Smooth muscle cell (in vitro differentiated cells): ENCODE measurements around the gene KCNH8. TPM values are rescaled to one million over a fixed set of nuclear protein-coding genes. Genes with fewer than 3 reads are reported as not detected.

ENCODE experiments used
- DNase-seq: peaks from one replicate; lab custom pipeline; 2025; ENCODE audit not compliant: unreplicated experiment; lab: John Stamatoyannopoulos, UW
- H2AFZ ChIP-seq: fragments of 200-600 bp; sonication (generic); 2 replicates; pipeline ENCODE4 v1.6.0; 2016; ENCODE audit warnings: antibody characterized with exemption, low read depth, mild to moderate bottlenecking
- H3F3A ChIP-seq: fragments of 200-600 bp; sonication (generic); 2 replicates; pipeline ENCODE4 v1.6.0; 2017; ENCODE audit warnings: antibody characterized with exemption, low read depth
- H3K27ac ChIP-seq: fragments of 200-600 bp; sonication (generic); 2 replicates; pipeline ENCODE4 v1.5.1; 2016; ENCODE audit warnings: low read depth, mild to moderate bottlenecking
- H3K27me3 ChIP-seq: fragments of 200-600 bp; sonication (generic); 2 replicates; pipeline ENCODE4 v1.6.1; 2016; ENCODE audit warnings: low read depth, mild to moderate bottlenecking
- H3K36me3 ChIP-seq: fragments of 200-600 bp; sonication (generic); 2 replicates; pipeline ENCODE4 v1.5.1; 2016; ENCODE audit warnings: low read depth
- H3K4me1 ChIP-seq: fragments of 200-600 bp; sonication (generic); 2 replicates; pipeline ENCODE4 v1.5.1; 2016; ENCODE audit warnings: low read depth
- H3K4me2 ChIP-seq: fragments of 200-600 bp; sonication (generic); 2 replicates; pipeline ENCODE4 v1.6.0; 2016; ENCODE audit warnings: mild to moderate bottlenecking
- H3K4me3 ChIP-seq: fragments of 200-600 bp; sonication (generic); 2 replicates; pipeline ENCODE4 v1.5.1; 2016; ENCODE audit warnings: mild to moderate bottlenecking
- H3K79me2 ChIP-seq: fragments of 200-600 bp; sonication (generic); 2 replicates; pipeline ENCODE4 v1.6.0; 2016; ENCODE audit warnings: low read depth, mild to moderate bottlenecking
- H3K9ac ChIP-seq: fragments of 200-600 bp; sonication (generic); 2 replicates; pipeline ENCODE4 v1.6.0; 2016; ENCODE audit warnings: low read depth
- H3K9me3 ChIP-seq: fragments of 200-600 bp; sonication (generic); replicated peaks from 2 replicates; pipeline ENCODE4 v1.5.1; 2016; ENCODE audit warnings: low read depth
- H4K20me1 ChIP-seq: fragments of 200-600 bp; sonication (generic); 2 replicates; pipeline ENCODE4 v1.6.0; 2016; ENCODE audit warnings: low read depth
- CTCF ChIP-seq: fragments of 200-600 bp; sonication (generic); IDR thresholded peaks from 2 replicates; pipeline ENCODE4 v1.5.1; 2017; ENCODE audit warnings: borderline replicate concordance, mild to moderate bottlenecking, antibody characterized with exemption; ENCODE audit not compliant: insufficient read depth, poor library complexity, severe bottlenecking
- WGBS: methylation state at CpG from one replicate; pipeline ENCODE4 v1.1.7; 2016; ENCODE audit warnings: low lambda C conversion rate; 5-methylcytosine and 5-hydroxymethylcytosine counted together
- polyA plus RNA-seq: library from polyadenylated mRNA; unstranded; fragments of >200 nt; fragmentation: Nextera tagmentation; extraction: Ambion mirVana; gene quantifications from 2 replicates; pipeline ENCODE4 v1.2.1, GENCODE V29; 2016
- total RNA-seq: library from RNA; depleted of rRNA; stranded (reverse); fragments of >200 nt; gene quantifications from 2 replicates; pipeline ENCODE4 v1.2.3, GENCODE V29; 2014

KCNH8 gene
- total and polyA plus RNA-seq, 2 experiments from 2014 or later = 0.05 to 2.9 TPM

DNA sequence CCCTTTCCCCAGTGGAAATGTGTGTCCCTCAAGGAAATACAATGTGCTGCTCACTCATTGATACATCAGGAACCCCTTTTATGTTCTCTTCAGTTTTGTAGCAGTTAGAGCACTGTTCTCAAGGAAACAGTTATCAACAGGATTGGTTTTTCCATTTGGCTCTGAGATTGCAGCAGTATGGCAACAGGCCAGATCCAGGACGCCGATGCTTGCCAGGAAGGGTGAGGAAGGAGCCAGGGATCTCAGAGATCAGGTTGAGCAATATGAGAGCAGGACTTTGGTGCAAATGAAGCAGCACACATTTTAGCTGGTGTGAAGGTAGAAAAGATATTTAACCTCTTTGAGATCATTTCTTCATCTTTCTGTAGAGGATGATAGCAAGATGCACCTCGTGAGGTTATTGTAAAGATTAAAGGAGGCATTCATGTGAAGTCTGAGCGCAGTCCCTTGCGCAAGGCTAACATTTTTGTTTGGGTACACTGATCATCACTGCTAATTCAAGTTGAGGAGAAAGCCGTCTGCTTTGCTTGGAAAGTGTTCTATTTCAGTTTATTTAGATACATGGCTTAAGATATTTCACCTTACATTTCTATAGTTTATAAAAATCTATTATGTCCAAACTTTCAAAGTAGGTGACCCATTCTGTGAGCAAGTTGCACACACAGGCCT is 68.5 kb downstream of the KCNH8 start:
- WGBS = 90% methylated on average over 6 of the region's 6 CpGs
- TF ChIP-seq CTCF = no peak

DNA sequence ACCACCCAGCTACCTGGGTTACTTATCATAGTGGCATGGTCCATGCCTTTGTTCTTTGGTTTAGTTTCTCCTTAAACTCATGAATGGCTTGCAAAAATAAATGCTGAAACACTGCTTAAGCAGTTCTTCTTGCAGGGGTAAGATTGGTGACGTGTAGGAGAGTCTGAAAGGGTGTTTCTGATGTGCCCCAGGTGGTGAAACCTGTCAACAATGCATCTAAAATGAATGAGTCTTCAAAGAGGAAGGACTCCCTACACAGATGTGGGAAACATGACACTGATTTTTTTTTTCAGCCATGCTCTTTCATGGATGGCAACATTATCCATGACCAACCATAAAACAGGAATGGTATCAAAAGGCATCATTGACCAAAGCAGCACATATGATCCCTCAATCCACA is 72.0 kb downstream of the KCNH8 start:
- no peak overlapping the region for H3K4me3 ChIP-seq
- DNase-seq = no peak
- H3K36me3 ChIP-seq = no peaks in the 10 kb centered on the region
- H3K4me2 ChIP-seq = no peak overlapping the region
- no peaks in the 10 kb centered on the region for H3K9me3 ChIP-seq
- no peaks in the 10 kb centered on the region for H4K20me1 ChIP-seq
- no peak overlapping the region for H3K27ac ChIP-seq
- no peak for TF ChIP-seq CTCF
- no peaks in the 10 kb centered on the region for H3K27me3 ChIP-seq
- H3K4me1 ChIP-seq = no peaks in the 10 kb centered on the region
- no peaks in the 10 kb centered on the region for H3K79me2 ChIP-seq
- 76% methylated on average over 1 of the region's 1 CpG for WGBS
- H3K9ac ChIP-seq = no peak overlapping the region
- no peaks in the 10 kb centered on the region for H3F3A ChIP-seq
- H2AFZ ChIP-seq = no peak overlapping the region

More for the DNA sequence above, 68.5 kb downstream of the KCNH8 start:
- DNase-seq = no peak
- H4K20me1 ChIP-seq = no peaks in the 10 kb centered on the region
- H3K27ac ChIP-seq = no peak overlapping the region
- no peak overlapping the region for H3K4me2 ChIP-seq
- H3F3A ChIP-seq = no peaks in the 10 kb centered on the region
- no peaks in the 10 kb centered on the region for H3K79me2 ChIP-seq
- H3K9me3 ChIP-seq = no peaks in the 10 kb centered on the region
- H3K36me3 ChIP-seq = no peaks in the 10 kb centered on the region
- no peak overlapping the region for H3K4me3 ChIP-seq
- H3K27me3 ChIP-seq = no peaks in the 10 kb centered on the region
- H2AFZ ChIP-seq = no peak overlapping the region
- no peaks in the 10 kb centered on the region for H3K4me1 ChIP-seq
- no peak overlapping the region for H3K9ac ChIP-seq

DNA sequence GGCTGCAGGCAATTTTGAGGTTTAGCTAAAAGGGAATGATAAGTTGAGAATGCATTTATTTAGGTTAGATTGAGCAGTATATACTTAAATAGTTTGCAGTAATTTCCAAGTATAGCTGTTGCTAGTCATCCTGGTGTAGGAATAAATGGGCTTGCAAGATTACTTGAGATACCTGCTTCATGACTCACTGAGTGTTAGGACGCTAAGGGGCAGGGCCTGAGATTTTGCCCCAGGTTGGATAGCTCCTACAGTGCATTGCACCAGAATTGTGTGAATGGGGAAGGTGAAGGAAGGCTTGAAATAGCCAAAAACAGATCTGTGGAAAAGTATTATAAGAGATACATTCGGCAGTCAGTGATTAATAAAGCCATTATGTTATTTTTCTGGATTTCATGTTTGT is 72.8 kb downstream of the KCNH8 start:
- no peaks in the 10 kb centered on the region for H4K20me1 ChIP-seq
- no peak for TF ChIP-seq CTCF
- H3K36me3 ChIP-seq = no peaks in the 10 kb centered on the region
- no peak overlapping the region for H3K4me3 ChIP-seq
- no peaks in the 10 kb centered on the region for H3K4me1 ChIP-seq
- WGBS = 40% methylated on average over 2 of the region's 2 CpGs
- H3K9ac ChIP-seq = no peak overlapping the region
- H2AFZ ChIP-seq = no peak overlapping the region
- no peak for DNase-seq
- no peaks in the 10 kb centered on the region for H3K27me3 ChIP-seq
- no peaks in the 10 kb centered on the region for H3F3A ChIP-seq
- H3K27ac ChIP-seq = peak overlapping the region; percentile 28
- H3K79me2 ChIP-seq = no peaks in the 10 kb centered on the region
- H3K4me2 ChIP-seq = no peak overlapping the region
- no peaks in the 10 kb centered on the region for H3K9me3 ChIP-seq

GRCh38 chr3:19226479-19226878 is 78.2 kb downstream of the KCNH8 start:
- no peak for TF ChIP-seq CTCF

More at GRCh38 chr3:19226479-19226878, 78.2 kb downstream of the KCNH8 start:
- Histone ChIP-seq H3F3A (no peaks in the 10 kb centered on the region), H3K79me2 (no peaks in the 10 kb centered on the region), H2AFZ (no peak overlapping the region), H3K4me3 (no peak overlapping the region), H3K4me1 (no peaks in the 10 kb centered on the region), H3K9me3 (no peaks in the 10 kb centered on the region), H3K4me2 (no peak overlapping the region), H3K36me3 (no peaks in the 10 kb centered on the region), H3K9ac (no peak overlapping the region), H3K27me3 (no peaks in the 10 kb centered on the region), H3K27ac (no peak overlapping the region), H4K20me1 (no peaks in the 10 kb centered on the region)
- WGBS = 79% methylated on average over 2 of the region's 2 CpGs
- no peak for DNase-seq
